ENCODE data around the gene TMEM184A. TPM values are rescaled to one million over a fixed set of nuclear protein-coding genes. Genes with fewer than 3 reads are reported as not detected.
"Not testable (repeated sequence)": the region's sequence is repeated elsewhere in the genome, so short reads cannot be mapped to it uniquely, and the experiment has no call there.

Gene TMEM184A
- total RNA-seq, 1 donor from 2014 or later = 0.03 TPM

DNA sequence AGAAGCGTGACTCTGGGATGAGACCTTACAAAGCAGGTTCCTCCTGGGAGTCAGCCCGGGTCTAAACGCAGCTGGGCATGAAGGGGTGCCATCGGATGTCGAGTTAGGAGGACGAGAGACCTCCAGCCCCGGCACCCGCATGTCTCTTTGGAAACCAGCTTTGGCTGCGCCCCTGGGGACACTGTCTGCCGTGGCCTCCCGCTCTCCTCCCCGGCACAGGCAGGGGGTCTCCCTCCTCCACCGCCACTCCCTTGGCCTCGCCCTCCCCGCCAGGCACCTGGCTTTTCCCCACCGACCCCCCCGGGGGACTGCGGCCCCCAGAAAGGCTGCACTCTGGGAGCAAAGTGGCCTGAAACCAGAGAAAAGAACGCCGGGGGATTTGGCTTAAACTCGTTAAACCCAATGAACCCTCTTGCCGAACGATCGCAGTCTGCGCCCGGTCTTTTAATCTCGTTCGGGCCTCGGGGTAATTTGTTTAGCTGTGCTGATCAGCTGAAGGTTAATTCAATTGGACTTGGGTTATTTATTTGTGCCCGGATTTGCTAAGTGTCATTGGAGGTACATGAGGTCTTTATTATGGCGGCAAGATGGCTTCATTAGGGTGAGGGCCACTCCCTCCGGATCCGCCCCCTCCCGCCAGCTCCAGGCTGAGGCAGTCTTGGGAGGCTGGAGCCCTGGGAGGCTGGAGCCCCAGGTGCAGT lies 30.3 kb upstream of the TMEM184A start:
- Mint-ChIP-seq H3K9me3 (peaks cover 13% of the 10 kb centered on the region), H3K36me3 (ENCODE audit: low read depth) (no peaks in the 10 kb centered on the region), H3K4me3 (no peak overlapping the region), H3K27me3 (ENCODE audit: insufficient read depth) (peaks cover 9% of the 10 kb centered on the region), H3K27ac (no peak overlapping the region), H3K4me1 (ENCODE audit: low read depth) (peaks cover under 1% of the 10 kb centered on the region)
- DNase-seq (ENCODE audit: low spot score) = no peak
- intact Hi-C loops (cut with micrococcal nuclease) = no loop called here

DNA sequence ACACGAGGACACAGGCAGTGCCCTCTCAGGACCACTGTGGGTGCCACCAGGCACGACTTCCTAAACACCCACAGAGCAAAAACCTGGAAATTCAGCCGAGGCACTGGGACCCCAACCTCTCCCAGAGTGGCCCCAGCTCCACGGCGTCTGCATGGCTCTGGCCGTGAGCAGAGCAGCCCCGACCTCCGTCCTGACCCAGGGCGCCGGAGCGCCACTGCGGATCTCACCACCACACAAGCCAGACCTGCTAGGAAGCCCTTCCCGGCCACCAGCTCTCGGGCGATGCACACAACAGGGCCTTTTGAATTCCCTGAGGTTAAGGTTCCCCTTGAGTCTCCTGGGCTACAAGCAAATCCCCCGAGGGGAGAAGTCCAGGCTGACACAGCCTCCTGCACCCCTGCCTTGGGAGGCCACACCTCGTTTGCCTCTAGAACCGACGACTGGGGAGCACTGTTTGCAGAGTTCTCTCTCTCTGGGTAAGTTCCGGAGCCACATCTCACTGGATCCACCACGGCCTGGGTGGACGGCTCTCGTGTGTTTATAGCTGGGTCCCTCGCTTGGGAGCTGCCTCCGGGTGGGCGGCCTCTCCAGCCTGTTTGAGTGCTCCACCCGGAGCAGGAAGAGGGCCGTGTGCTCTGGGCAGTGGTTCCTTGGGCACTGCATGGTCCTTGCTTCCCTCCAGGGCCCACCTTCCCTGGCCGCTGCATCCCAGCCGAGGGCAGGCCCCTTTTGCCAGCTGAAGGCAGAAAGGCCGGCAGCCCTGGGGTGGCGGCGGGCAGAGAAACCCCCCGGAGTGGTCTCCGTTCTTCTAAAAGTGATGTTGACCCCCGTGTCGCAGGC lies 29.4 kb upstream of the TMEM184A start:
- Mint-ChIP-seq H3K36me3 (ENCODE audit: low read depth) (no peaks in the 10 kb centered on the region), H3K9me3 (peaks cover 13% of the 10 kb centered on the region), H3K4me1 (ENCODE audit: low read depth) (no peaks in the 10 kb centered on the region), H3K4me3 (no peak overlapping the region), H3K27ac (no peak overlapping the region), H3K27me3 (ENCODE audit: insufficient read depth) (peaks cover 1% of the 10 kb centered on the region)
- intact Hi-C loops (cut with micrococcal nuclease) = no loop called here
- no peak for DNase-seq (ENCODE audit: low spot score)

DNA sequence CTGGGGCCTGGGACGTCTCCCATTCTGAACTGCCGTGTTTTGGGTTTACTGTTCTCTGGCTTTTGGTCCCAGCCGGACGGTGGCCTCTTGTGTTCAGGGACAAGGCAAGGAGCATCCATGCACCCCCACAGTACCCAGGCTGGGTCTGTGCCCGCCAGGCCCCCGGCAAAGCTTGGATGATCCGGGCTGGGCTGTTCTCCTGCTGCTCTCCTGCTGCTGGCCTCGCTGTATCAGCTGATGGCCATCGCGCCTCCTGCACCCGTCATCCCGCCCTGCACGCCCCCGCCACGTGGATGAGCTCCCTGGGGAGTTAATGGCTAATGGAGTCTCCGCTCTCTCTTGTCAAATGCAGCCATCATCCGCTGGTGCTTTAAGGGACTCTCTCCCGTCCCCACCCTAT lies 28.7 kb upstream of the TMEM184A start:
- H3K27ac Mint-ChIP-seq = no peak overlapping the region
- peaks cover 2% of the 10 kb centered on the region for H3K27me3 Mint-ChIP-seq (ENCODE audit: insufficient read depth)
- H3K4me3 Mint-ChIP-seq = no peak overlapping the region
- H3K9me3 Mint-ChIP-seq = peaks cover 13% of the 10 kb centered on the region
- intact Hi-C loops (cut with micrococcal nuclease) = no loop called here
- H3K36me3 Mint-ChIP-seq (ENCODE audit: low read depth) = no peaks in the 10 kb centered on the region
- no peak for DNase-seq (ENCODE audit: low spot score)
- peaks cover 5% of the 10 kb centered on the region for H3K4me1 Mint-ChIP-seq (ENCODE audit: low read depth)

DNA sequence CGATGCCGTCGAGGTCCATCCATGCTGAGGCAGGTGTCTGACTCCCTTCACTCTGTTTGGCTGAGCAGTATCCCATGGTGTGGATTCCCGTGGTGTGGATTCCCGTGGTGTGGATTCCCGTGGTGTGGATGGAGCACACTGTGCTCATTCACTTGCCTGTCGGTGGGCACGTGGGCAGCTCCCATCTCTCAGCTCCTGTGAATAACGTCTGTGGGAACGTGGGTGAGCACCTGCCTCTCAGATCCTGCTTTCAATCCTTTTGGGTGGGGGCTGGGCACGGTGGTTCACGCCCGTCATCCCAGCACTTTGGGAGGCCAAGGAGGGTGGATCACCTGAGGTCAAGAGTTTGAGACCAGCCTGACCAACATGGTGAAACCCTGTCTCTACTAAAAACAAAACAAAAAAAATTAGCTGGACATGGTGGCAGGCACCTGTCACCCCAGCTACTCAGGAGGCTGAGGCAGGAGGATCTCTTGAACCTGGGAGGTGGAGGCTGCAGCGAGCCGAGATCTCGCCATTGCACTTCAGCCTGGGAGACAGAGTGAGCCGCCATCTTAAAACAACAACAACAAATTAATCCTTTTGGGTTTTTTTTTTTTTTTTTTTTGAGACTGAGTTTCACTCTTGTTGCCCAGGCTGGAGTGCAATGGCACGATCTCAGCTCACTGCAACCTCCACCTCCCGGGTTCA lies 27.4 kb upstream of the TMEM184A start:
- H3K9me3 Mint-ChIP-seq; H3K27me3 Mint-ChIP-seq (ENCODE audit: insufficient read depth); H3K4me3 Mint-ChIP-seq; intact Hi-C loops (cut with micrococcal nuclease); H3K27ac Mint-ChIP-seq; DNase-seq (ENCODE audit: low spot score); H3K4me1 Mint-ChIP-seq (ENCODE audit: low read depth); H3K36me3 Mint-ChIP-seq (ENCODE audit: low read depth): not testable (repeated sequence)

DNA sequence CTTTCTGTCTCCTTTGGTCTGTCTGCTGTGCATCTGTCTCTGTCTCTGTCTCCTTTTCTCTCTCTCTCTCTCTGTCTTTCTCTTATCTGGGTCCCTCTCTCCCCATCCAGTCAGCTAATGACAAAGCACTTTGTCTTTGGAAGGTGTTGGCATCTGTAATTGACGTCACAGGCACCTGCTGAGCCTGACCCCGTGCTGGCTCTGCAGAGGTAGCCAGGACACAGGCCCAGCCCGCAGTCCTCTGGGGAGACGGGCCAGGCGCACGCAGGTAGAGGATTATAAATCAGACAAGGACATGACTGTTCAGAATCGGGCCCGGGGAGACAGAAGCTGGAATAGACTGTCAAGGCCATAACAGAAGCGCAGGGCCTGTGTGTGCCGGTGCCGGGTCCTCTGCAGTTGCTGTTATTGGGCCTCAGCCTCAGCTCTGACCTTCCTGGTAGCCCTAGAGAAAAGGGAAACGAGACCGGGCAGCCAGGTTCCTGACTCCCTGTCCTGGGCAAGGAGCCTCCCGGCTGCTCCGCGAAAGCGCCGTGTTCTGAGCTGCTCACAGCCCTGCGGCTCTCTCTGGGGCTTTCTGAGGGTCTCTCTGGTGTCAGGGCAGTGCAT lies 24.5 kb upstream of the TMEM184A start:
- Mint-ChIP-seq H3K27me3 (ENCODE audit: insufficient read depth) (peaks cover 2% of the 10 kb centered on the region), H3K9me3 (no peaks in the 10 kb centered on the region), H3K27ac (no peak overlapping the region), H3K36me3 (ENCODE audit: low read depth) (no peaks in the 10 kb centered on the region), H3K4me1 (ENCODE audit: low read depth) (peaks cover 7% of the 10 kb centered on the region), H3K4me3 (no peak overlapping the region)
- no peak for DNase-seq (ENCODE audit: low spot score)
- intact Hi-C loops (cut with micrococcal nuclease) = no loop called here

DNA sequence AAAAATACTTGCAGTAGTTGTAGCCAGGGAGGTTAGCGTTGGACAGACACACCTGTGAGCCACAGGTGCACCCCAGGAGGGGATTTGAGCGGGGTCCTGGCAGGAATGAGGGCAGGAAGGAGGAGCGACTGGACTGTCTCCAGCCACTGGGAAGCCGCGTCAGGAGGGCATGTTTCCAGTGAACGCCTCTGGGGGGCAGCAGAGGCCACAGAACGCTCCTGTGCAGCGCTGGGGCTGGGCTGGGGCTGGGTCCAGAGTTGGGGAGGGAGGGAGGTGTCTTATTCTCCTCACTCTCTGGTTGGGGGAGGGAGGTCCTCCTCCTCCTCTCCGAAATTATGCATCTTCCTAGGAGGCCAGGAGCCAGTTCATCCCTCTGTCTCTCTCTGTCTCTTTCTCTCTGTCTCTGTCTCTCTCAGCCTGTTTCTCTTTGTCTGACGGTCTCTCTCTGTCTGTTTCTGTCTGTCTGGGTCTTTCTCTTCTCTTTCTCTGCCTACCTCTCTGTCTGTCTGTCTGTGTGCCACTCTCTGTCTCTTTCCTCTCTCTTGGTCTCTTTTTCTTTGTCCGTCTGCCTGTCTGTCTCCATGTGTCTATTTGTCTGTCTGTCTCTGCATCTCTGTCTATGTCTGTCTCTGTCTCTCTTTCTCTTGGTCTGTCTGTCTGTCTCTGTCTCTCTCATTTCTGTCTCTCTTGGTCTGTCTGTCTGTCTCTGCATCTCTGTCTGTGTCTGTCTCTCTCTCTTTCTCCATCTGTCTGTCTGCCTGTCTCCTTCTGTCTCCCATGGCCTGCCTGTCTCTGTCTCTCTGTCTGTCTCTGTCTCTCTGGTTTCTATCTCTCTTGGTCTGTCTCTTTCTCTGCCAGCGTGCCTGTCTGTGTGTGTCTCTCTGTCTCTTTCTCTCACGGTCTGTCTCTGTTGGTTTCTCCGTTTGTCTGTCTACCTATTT lies 23.7 kb upstream of the TMEM184A start:
- Mint-ChIP-seq H3K4me3 (no peak overlapping the region), H3K4me1 (ENCODE audit: low read depth) (peaks cover 7% of the 10 kb centered on the region), H3K9me3 (no peaks in the 10 kb centered on the region), H3K27ac (no peak overlapping the region), H3K36me3 (ENCODE audit: low read depth) (no peaks in the 10 kb centered on the region), H3K27me3 (ENCODE audit: insufficient read depth) (peaks cover 2% of the 10 kb centered on the region)
- DNase-seq (ENCODE audit: low spot score) = peak; percentile 59
- intact Hi-C loops (cut with micrococcal nuclease) = loop anchor here (1.0 to 10.0 kb wide), 5 partner anchors 630 to 975 kb away; partner anchors contain the start of genes BRAT1, GET4 and IQCE

DNA sequence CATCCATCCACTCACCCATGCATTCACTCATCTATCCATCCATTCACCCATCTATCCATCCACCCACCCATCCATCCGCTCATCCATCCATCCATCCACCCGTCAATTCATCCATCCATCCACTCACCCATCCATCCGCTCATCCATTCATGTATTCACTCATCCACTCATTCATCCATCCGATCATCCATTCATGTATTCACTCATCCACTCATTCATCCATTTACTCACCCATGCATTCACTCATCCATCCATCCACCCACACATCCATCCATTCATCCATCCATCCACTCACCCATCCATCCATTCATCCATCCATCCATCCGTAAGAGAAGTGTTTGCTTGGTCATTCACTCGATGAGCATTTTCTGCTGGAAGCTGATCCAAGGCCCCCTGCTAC lies 22.5 kb upstream of the TMEM184A start:
- Mint-ChIP-seq H3K36me3 (ENCODE audit: low read depth) (no peaks in the 10 kb centered on the region), H3K27ac (no peak overlapping the region), H3K9me3 (no peaks in the 10 kb centered on the region), H3K27me3 (ENCODE audit: insufficient read depth) (peaks cover 2% of the 10 kb centered on the region), H3K4me1 (ENCODE audit: low read depth) (peaks cover 7% of the 10 kb centered on the region), H3K4me3 (no peak overlapping the region)
- DNase-seq (ENCODE audit: low spot score) = no peak
- intact Hi-C loops (cut with micrococcal nuclease) = loop anchor here (10.0 kb wide), 2 partner anchors 704 to 976 kb away; partner anchors contain the start of genes BRAT1, GET4 and IQCE

DNA sequence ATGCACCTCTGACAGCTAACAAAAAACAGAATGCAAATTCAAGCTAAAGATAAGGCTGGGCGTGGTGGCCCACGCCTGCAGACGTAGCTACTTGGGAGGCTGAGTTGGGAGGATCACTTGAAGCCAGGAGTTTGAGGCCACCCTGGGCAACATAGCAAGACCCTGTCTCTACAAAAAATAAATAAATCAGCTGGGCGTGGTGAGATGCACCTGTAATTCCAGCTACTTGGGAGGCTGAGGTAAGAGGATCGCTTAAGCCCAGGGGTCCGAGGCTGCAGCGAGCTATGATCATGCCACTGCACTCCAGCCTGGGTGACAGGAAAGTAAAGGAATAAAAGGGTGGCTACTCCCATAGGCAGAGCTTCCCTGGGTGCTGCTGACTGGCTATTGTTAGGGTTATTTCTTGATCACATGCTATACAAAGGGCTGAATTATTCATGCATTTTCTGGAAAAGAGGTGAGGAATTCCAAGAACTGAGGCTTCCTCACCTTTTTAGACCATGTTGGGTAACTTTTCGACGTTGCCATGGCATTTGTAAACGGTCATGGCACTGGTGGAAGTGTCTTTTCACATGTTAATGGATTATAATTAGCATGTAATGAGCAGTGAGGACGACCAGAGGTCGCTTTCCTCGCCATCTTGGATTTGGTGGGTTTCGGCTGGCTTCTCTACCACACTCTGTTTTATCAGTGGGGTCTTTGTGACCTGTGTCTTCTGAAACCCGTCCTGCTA lies 20.7 kb upstream of the TMEM184A start:
- Mint-ChIP-seq H3K9me3 (no peaks in the 10 kb centered on the region), H3K36me3 (ENCODE audit: low read depth) (peaks cover 3% of the 10 kb centered on the region), H3K4me1 (ENCODE audit: low read depth) (peaks cover 24% of the 10 kb centered on the region), H3K4me3 (no peak overlapping the region), H3K27me3 (ENCODE audit: insufficient read depth) (peaks cover 2% of the 10 kb centered on the region), H3K27ac (no peak overlapping the region)
- intact Hi-C loops (cut with micrococcal nuclease) = loop anchor here (10.0 kb wide), 2 partner anchors 702 to 978 kb away; partner anchors contain the start of genes BRAT1, GET4 and IQCE
- no peak for DNase-seq (ENCODE audit: low spot score)

DNA sequence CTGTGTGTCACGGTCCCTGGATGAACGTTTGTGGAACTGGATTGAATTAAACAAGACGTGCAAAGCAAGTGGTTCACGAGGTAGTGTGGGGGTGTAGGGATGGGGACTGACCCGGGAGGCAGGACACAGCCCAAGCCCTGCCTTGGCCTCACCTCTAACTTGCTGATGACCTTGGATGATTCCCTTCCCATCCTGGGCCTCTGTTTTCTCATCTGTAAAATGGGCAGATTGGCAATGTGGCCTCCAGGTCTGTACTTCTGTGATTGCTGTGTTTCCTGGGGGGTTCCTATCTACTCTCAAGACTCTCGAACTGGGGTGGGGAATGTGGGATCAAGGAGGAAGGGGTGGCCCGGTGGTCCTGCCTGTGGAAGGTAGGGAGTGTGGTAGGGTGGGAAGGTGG lies 19.8 kb upstream of the TMEM184A start:
- no peak for DNase-seq (ENCODE audit: low spot score)
- H3K27me3 Mint-ChIP-seq (ENCODE audit: insufficient read depth) = peaks cover 2% of the 10 kb centered on the region
- no peak overlapping the region for H3K4me3 Mint-ChIP-seq
- intact Hi-C loops (cut with micrococcal nuclease) = loop anchor here (10.0 kb wide), 2 partner anchors 701 to 979 kb away; partner anchors contain the start of genes BRAT1, GET4 and IQCE
- H3K4me1 Mint-ChIP-seq (ENCODE audit: low read depth) = peaks cover 26% of the 10 kb centered on the region
- H3K27ac Mint-ChIP-seq = no peak overlapping the region
- H3K9me3 Mint-ChIP-seq = no peaks in the 10 kb centered on the region
- peaks cover 6% of the 10 kb centered on the region for H3K36me3 Mint-ChIP-seq (ENCODE audit: low read depth)

DNA sequence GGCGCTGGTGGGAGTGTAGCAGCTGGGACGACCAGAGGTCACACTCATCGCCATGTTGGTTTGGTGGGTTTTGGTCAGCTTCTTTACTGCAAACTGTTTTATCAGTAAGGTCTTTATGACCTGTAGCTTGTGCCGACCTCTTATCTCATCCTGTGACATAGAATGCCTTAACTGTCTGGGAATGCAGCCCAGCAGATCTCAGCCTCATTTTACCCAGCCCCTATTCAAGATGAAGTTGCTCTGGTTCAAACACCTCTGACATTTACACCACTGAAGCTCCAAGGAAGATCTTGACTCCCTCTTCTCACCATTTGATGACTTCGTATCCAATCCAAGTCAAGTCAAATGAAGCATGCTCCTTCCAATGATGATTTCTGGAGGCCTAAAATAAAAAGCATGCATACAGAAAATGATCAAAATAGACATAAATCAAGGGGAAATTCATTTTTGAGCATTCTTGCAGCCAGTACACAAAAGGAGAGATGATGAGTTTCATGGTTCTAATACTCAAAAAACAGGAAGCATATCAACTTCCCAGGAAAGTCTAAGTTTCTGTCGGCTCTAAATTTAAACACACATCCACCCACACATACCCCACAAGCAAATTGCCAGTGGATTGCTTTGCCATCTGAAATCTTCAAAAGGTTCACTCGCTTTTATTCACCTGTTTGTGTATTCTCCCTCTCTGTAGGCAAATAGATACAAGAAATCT lies 16.3 kb upstream of the TMEM184A start:
- H3K4me3 Mint-ChIP-seq = peak overlapping the region; percentile 37
- H3K36me3 Mint-ChIP-seq (ENCODE audit: low read depth) = peaks cover 19% of the 10 kb centered on the region
- no peaks in the 10 kb centered on the region for H3K9me3 Mint-ChIP-seq
- no peak for DNase-seq (ENCODE audit: low spot score)
- intact Hi-C loops (cut with micrococcal nuclease) = loop anchor here (5.0 to 10.0 kb wide), 3 partner anchors 660 to 983 kb away; partner anchors contain the start of genes BRAT1, GET4, IQCE and MAD1L1
- peak overlapping the region; percentile 29 for H3K27ac Mint-ChIP-seq
- H3K27me3 Mint-ChIP-seq (ENCODE audit: insufficient read depth) = no peaks in the 10 kb centered on the region
- H3K4me1 Mint-ChIP-seq (ENCODE audit: low read depth) = peaks cover 31% of the 10 kb centered on the region
